ENCODE measurements around the gene EMC1.

DNA sequence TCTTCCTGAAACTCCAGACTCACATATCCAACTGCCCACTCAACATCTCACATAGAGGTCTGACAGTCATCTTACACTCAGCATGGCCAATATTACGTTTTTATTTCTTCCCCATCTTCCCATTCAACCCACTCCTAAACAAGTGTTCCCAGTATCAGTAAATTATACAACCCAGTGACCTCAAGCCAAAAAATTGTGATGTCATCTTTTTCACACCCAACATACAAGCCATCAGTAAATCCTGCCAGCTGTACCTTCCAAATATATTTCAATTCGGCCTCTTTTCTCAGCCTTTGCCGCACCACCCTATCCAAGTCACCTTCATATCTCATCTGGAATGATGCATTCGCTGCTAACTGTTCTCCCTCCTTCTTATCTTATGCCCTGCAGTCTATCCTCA lies 60.9 kb downstream of the EMC1 start:
- TF ChIP-seq, protein P1, sequence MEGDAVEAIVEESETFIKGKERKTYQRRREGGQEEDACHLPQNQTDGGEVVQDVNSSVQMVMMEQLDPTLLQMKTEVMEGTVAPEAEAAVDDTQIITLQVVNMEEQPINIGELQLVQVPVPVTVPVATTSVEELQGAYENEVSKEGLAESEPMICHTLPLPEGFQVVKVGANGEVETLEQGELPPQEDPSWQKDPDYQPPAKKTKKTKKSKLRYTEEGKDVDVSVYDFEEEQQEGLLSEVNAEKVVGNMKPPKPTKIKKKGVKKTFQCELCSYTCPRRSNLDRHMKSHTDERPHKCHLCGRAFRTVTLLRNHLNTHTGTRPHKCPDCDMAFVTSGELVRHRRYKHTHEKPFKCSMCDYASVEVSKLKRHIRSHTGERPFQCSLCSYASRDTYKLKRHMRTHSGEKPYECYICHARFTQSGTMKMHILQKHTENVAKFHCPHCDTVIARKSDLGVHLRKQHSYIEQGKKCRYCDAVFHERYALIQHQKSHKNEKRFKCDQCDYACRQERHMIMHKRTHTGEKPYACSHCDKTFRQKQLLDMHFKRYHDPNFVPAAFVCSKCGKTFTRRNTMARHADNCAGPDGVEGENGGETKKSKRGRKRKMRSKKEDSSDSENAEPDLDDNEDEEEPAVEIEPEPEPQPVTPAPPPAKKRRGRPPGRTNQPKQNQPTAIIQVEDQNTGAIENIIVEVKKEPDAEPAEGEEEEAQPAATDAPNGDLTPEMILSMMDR (IDR thresholded peaks at IDR 0.05): no peak
- TF ChIP-seq ZFX (IDR thresholded peaks at IDR 0.05; ENCODE audit: borderline replicate concordance): no peak
